ENCODE results near the gene MRPS5.

Gene MRPS5

GRCh38 chr2:95059656-95060370 lies 61.8 kb downstream of the MRPS5 start:
- no peak for DNase-seq

- DNase-seq: no peak
Measured at GRCh38 chr2:95058989-95059641, 62.5 kb downstream of the MRPS5 start.

GRCh38 chr2:95058466-95058988 lies 63.1 kb downstream of the MRPS5 start:
- DNase-seq: no peak

- DNase-seq: no peak
Measured at GRCh38 chr2:95057535-95058370, 63.9 kb downstream of the MRPS5 start.

GRCh38 chr2:95056461-95057459 lies 64.8 kb downstream of the MRPS5 start:
- DNase-seq: no peak

GRCh38 chr2:95056044-95056443 lies 65.6 kb downstream of the MRPS5 start:
- no peak for DNase-seq

DNA sequence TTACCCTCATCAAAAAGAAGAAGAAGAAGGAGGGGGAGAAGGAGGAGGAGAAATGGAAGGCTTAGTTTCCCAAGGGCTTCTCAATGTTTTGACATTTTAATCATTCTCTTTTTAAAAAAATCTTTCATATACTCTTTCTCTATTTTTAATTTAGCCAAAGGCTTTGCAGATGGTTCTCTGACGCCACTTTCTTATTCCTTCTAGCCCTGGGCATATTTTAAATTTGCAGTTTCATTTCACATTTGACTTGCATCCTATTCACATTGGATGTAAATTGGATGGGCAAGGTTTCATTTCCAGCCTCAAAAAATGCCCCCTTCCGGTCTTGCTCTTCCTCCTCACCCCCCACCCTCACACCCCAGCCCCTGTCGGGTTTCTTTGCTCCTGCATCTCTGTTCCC lies 66.3 kb downstream of the MRPS5 start:
- no peak for DNase-seq

GRCh38 chr2:95054016-95054415 lies 67.6 kb downstream of the MRPS5 start:
- no peak for DNase-seq

- no peak for DNase-seq
Measured at GRCh38 chr2:95053543-95053942, 68.1 kb downstream of the MRPS5 start.

DNA sequence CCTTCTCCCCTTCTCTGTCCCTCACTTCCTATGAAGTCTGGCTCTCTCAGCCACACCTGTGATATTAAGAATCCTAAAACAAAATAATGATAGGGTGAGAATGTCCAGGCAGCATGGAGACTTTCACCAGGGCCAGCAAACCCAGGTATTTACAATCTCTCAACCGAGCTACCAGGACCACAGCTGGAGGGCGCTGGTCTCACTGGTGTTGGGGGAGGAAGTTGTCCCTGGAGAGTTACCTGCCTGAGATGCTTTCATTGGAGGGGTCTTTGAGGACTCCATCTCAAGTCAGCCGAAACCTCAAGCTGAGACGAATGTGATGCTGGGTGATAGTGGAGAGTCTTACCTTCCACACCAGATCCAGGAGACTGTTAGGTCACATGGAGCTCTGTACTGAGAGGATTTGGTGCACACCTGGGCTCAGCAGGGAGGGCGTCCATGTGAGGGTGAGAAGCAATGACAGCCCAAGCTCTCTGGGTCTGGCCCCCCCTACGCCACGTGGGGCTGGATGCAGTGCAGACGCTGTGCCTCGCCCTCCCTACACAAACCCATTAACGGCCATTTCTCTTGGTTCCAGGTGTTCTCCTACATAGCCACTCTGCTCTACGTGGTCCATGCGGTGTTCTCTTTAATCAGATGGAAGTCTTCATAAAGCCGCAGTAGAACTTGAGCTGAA lies 68.7 kb downstream of the MRPS5 start:
- no peak for DNase-seq

- no peak for DNase-seq
Measured at GRCh38 chr2:95052307-95052706, 69.3 kb downstream of the MRPS5 start.

DNA sequence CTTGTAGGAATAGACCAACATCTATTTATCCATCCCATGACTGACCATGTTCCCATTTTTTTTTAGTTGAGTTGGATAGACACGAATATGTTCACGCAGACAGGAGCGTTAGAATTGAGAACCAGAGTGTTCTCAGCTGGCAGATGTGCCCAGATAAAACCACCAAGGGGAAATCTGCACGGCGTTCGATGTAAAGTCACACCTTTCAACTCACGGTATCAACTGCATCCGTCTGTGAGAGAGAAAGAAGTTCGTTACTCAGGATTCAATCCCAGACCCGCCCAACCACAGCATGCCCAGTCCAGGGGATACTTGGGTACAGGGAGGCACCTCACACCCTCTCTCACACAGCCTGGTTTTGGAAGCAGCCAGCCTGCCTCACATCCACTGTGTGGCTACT lies 70.0 kb downstream of the MRPS5 start:
- DNase-seq: no peak

DNA sequence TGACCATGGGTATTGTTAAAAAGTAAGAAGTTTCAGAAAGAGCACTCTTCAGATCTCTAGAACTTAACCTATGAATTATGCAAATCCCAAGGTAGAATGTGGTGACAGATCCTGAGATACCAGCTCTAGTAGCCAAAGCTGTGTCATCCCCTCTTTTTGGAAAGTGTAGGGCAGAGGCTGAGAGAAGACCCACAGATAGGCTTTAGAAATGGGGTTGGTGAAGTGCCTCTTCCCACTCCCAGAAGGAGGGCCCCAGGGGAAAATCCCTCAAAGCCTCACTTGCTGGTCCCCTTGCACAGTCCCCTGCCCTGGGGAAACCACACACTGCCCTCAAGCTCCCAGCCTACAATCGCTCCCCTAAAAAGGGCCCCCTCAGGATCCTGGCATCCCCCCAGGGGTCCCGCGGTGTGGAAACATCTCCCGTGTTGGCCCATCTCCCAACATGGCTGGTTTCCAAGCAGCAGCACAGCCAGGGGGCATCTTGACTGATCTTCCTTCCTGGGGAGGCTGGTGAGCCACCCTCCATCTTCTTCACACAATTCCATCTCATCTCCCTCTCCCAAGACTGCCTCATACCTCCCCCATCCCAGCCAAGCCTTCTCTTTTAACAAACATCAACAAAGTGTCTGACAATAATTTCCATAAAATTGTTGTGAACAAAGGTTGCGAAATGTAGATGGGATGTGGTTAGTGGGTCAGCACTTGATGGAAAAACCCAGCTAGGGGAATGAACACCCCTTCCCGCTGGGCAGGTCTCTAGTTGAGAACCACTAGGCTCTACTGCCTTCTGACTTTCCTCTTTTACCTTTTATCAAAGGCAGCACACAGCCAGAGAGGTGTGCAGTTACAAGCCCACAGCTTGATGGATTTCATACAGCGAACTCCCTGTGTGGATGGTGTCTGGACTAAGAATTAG lies 71.0 kb downstream of the MRPS5 start:
- DNase-seq: no peak

DNA sequence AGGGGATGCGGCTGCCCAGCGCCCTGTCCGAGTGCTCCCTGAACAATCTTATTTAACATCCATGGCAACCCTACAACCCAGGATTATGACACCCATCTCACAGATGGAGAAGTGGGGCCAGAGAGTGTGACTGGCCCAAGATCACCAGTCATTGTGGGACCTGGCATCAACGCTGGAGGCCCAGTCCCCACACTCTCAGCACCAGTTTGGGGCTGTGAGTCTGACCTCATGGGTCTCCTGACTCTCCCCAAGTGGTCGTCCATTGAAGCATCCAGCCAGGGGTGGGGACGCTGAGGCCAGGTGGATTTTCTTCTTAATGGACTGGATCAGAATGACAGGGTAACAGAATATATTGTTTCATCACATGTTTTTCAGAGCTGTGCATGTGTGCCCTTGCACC lies 71.6 kb downstream of the MRPS5 start:
- no peak for DNase-seq

DNA sequence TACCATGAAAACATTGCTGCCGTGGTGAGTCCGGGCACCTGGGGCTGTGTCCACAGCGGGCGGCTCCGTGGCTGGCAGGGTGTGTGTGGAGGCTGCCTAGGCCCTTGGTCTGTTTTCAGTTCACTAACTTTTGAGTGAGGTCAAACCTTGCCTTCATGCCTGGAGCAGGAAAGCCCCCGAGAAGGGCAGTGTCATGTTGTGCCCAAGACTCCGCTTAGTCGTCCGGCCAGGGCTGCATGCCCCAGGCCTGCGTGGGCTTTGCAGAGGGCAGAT lies 72.0 kb downstream of the MRPS5 start:
- no peak for DNase-seq

DNA sequence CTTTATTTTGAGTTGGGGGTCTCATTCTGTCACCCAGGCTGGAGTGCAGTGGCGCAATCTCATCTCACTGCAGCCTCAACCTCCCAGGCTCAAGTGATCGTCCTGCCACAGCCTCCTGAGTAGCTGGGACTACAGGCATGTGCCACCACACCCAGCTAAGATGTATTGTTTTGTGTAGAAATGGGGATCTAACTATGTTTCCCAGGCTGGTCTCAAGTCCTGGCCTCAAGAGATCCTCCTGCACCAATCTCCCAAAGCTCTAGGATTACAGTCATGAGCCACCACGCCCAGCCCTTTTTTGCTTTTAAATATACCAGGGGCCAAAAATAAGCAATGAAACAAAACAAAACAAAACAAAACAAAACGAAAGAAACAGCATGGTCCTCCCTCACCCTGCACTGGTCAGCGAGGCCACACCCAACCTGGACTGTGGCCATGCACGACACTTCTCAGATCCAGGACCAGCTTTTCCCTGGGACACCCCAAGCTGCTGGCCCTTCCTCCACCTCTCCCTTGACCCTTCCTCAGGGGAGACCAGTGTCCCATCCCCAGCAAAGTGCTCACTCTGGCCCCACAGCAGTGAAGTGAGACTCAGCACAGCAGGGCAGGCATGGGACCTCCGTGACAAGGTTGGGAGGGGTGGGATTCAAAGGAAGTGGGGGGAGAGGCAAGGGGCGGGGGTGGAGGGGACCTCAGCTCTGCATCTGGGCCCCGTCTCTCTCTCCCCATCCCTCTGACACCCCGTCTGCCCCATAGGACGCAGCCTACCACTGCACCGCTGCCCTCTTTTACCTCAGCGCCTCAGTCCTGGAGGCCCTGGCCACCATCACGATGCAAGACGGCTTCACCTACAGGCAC lies 72.6 kb downstream of the MRPS5 start:
- DNase-seq: no peak

- DNase-seq: no peak
Measured at GRCh38 chr2:95047629-95048510, 73.7 kb downstream of the MRPS5 start.

- DNase-seq: no peak
Measured at GRCh38 chr2:95046371-95047112, 75.1 kb downstream of the MRPS5 start.
